GM18502 (cell line): ENCODE results near the gene RPP25L.

Experiments used
- ATAC-seq: cut with Tn5 transposase; IDR thresholded peaks from one replicate; pipeline ENCODE4 v1.9.1; 2021; ENCODE audit warnings: mild to moderate bottlenecking; ENCODE audit not compliant: unreplicated experiment, poor library complexity

RPP25L gene

DNA sequence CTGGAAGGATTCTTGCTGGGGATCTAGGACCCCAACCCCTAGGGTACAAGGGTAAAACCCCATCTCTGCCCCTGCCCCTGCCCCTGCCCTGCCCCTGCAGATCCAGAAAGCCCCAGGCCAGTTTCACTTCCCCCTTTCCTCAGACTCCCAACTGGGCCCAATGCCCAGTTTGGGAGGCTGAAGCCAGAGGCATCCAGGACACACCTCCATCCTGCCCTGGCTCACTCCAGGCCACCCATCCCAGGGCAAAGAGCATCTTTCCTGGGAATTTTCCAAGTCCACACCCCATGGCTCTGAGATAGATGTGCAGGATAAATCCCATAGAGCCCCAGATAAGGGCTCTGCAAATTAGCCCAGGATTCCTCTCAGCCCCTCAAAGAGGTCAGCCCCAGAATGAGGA is 39.8 kb downstream of the RPP25L start:
- no peak for ATAC-seq

DNA sequence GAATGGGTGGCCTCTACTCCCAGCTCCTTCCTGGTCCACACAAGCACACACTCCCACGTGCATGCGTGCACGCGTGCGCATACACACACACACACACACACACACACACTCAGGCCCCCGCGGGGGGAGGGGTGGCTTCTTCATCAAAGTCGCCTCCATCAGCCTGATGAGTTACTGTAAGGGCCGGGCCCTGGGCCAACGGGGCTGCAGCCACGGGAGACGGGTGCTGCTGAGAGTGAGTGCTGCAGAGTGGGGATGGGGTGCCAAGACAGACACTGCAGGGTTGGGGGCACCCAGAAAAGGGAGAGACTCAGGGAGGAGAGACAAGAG is 40.5 kb downstream of the RPP25L start:
- ATAC-seq: no peak

DNA sequence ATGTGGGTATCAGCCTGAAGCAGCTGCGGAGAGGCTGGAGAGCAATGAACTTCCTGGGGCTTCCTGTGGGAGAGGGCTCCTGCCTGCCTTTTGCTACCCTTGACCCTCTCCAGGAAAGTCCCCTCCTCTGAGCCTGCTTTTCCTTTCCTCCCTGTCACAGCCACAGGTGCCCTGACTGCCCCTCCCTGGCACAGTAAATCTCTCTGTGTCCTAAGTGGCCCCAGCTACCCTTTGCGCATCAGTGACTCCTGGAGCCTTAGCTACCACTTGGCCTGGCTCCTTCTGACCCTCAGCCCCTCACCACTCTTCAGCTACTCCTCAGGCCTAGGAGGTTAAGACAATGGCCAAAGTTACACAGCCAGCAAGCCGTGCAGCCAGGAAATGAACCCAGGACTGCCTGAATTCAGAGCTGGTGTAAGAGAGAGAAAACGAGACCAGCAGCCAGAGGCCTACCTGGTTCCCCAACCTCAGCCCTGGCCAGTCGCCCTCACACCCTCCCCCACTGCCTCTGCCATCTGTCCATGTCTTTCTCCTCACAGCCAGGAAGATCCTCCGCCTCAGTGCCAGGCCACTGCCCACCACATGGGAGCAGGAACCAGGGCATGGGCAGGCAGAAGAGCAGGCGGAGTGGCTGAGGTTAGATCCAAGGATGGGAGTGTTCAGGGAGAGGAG is 41.0 kb downstream of the RPP25L start:
- ATAC-seq: no peak

DNA sequence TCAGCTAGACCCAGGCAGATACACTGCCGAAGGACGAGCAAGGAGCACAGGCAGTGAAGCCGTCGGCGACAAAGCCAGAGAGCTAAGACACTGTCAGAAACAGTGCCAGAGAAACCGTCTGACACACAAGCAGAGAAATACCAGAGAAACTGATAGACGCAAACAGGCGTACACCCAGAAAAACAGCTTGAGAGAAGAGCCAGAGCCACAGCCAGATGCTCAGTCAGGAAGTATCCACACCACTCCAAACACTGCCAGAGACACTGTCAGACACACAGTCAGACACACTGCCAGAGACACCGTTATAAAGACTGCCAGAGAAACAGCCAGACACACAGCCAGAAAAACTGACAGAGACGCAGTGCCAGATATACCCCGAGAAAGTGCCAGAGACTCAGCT is 41.5 kb downstream of the RPP25L start:
- no peak for ATAC-seq

DNA sequence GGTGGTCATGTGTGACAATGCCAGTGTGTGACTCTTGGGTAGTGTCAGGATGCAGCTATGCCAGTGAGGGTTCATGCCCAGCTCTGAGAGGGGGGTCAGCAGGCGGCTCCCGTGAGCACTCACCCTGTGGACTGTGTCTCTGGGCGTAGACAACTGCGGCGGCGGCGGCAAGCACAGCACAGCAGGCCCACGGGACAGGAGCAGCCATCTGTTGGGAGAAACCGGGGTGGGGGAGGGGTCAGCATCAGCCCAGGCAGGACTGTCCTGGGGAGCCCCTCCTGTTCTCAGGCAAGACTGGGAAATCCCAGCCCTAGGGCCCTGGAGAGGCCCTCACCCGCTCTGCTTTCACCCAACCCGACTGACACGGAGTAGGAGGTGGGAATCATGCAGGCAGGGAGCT is 43.1 kb downstream of the RPP25L start:
- ATAC-seq: no peak

DNA sequence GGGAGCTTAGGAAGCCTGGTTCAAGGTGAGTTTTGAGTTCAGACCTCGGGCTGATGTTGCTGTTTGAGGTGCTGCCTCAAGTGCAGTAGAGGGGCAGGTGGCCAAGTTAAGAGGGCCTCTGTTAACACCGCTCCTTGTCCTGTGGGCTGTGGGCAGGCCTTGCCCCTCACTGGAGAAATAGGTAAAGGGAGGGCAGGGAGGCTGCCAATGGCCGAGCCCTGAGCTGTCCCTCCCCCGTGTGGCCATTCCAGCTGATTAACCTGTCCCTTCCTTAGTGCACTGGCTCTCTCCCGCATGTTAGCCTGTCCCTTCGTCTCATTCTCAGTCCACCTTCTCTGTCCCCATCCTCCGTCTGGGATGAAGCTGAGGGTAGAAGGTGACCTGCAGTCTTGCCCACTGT is 43.8 kb downstream of the RPP25L start:
- ATAC-seq: no peak

DNA sequence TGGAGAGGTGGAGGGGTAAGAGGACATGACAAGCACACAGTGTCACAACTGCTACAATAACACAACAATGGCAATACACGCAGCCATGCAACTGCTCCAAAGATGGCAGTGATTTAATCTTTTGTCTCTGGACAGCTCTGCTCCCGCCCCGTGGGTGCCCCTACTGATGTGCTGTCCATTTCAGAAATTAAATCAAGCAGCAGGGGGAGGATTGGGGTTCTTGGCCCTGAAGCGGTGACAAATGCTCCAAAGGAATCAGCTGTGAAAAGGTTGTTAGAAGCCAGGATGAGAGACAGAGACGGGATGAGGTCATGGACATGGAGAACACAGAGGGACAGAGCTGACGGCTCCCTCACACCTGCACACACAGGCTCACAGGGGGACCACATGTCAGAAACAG is 44.9 kb downstream of the RPP25L start:
- ATAC-seq: no peak

DNA sequence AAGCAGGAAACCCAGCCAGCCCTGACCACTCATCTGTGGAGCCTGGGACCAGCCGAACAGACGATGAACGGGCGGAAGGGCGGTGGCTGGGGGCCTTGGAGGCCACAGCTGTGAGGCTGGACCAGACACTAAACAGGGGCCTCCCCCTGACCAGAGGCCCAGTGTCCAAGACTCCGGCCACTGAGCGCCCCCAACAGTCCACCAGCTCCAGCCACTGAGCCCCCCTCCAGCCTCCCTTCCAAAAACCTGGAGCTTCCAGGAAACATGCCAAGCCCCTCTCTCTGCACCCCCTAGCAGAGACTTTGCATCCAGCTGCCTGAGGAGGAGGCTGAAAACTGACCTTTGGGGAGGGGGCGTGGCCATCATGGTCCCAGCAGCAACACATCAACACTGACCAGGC is 45.6 kb downstream of the RPP25L start:
- ATAC-seq: no peak

DNA sequence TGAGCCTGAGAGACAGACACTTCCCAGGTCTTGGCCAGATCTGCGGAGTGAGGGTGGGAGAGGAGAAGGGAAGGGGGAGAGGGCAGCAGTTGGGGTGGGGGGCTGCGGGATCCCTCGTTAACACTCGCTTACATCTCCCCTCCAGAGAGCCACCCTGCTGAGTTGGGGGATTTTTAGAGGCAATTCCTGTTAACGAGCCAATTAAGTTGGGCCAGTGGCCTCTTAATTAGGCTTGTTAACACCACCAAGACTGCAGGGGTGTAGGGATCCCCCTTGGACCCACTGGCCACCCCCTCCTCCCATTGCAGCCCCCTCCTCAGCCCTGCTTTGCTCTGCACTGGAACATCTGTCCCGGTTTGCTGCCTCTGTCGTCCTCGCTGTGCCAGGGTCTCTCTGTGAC is 46.0 kb downstream of the RPP25L start:
- ATAC-seq: no peak

DNA sequence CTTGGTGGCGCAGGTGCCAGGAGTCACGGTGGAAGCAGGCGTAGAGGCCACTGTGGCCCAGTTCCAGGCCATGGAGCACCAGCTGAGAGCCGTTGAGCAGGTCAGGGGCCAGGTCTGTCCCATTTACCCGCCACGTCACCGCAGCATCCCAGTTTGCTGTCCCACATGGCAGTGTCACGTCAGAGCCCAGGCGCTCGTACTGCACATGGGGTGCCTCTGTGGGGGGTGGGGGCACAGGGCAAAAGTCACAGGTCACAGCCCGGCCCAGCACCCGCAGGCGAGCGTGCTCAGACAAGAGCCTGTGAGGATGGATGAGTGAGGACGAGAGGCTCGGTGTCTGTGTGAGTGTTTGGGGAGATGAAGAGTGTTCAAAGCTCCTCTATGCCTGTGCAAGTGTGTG is 47.3 kb downstream of the RPP25L start:
- no peak for ATAC-seq

DNA sequence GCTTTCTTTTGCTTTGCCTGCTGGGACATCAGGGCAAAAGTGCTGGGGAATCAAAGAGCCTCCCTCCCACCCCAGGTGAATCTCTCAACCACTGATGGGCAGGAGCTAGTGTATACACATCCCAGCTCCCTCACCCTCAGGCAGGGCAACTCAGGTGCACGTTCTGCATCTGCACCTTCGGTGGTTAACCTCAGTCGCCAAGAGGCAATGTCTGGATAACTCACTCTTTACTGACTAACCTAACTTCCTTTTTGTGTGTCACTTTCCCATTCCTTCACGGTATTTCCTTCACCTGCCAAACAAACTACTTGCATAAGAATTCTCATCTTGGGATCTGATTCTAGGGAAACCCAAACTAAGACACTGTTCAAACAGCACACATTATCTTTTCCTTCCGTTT is 48.6 kb downstream of the RPP25L start:
- ATAC-seq: no peak

DNA sequence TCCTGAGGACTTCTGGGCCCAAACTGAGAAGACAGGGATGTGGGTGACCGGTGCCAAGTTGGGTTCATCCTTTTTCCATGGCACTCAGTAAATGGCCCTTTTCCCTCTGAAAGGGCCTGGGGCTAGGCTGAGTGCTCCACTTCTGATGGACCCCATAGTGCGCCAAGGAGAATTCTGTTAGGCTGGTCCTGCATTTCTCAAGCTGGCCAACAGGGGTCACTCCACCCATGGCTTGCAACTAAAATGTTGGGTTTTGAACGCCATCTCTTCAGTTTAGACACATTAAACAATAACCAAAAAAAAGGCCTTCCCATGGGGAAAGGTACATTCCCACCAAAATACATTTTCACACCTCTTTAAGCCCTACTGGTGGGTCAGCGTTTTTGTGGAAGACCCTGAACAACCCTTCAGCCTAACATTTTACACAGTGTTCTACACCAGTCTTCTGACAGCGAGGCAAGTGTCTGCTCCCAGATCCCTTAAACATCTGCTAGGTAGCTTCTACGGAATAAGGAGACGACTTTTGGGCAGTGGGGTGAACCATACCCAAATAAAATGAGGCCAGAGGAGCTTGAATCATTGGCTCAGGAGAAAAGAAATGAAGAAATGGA is 49.7 kb downstream of the RPP25L start:
- ATAC-seq: no peak

DNA sequence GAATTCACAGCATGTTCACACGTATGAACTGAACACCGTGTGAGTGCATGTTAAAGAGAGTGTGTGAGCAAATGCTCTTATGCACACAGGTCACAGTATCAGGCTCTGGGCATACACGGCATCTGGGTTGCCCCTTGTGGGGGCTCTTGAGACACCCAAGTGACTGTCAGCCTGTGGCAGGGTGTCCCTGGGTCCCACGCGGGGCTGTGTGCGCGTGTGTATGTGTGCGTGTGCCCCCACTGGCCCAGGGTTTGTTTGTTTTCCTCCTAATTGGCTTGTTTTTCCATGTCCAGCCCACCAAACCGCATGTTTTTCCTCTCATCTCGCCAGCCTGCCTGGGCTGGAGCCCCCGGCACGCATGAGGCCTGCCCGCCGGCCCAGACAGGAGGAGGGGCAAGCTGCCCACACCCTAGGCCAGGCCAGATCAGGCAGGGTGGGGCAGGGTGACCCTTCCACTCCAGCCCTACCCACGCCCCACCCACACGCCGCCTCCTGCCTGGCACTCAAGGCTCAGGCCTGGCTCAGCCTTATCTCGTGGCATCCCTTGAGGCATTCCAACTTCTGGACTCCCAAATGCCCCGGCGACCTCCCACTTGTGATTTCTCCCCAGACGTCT is 51.2 kb downstream of the RPP25L start:
- ATAC-seq: no peak
